GM12874 (cell line): ENCODE results near the gene PRPF40A.

Experiments
- TF ChIP-seq, protein P1 (sequence below): IDR thresholded peaks from 2 replicates; pipeline ENCODE4 v1.5.1; 2011; ENCODE audit warnings: low read depth, mild to moderate bottlenecking, control low read depth, low read length, moderate library complexity; ENCODE audit not compliant: insufficient read depth

The PRPF40A gene

GRCh38 chr2:152657043-152657442 is 60.2 kb downstream of the PRPF40A start:
- TF ChIP-seq, protein P1, sequence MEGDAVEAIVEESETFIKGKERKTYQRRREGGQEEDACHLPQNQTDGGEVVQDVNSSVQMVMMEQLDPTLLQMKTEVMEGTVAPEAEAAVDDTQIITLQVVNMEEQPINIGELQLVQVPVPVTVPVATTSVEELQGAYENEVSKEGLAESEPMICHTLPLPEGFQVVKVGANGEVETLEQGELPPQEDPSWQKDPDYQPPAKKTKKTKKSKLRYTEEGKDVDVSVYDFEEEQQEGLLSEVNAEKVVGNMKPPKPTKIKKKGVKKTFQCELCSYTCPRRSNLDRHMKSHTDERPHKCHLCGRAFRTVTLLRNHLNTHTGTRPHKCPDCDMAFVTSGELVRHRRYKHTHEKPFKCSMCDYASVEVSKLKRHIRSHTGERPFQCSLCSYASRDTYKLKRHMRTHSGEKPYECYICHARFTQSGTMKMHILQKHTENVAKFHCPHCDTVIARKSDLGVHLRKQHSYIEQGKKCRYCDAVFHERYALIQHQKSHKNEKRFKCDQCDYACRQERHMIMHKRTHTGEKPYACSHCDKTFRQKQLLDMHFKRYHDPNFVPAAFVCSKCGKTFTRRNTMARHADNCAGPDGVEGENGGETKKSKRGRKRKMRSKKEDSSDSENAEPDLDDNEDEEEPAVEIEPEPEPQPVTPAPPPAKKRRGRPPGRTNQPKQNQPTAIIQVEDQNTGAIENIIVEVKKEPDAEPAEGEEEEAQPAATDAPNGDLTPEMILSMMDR, result no peak

DNA sequence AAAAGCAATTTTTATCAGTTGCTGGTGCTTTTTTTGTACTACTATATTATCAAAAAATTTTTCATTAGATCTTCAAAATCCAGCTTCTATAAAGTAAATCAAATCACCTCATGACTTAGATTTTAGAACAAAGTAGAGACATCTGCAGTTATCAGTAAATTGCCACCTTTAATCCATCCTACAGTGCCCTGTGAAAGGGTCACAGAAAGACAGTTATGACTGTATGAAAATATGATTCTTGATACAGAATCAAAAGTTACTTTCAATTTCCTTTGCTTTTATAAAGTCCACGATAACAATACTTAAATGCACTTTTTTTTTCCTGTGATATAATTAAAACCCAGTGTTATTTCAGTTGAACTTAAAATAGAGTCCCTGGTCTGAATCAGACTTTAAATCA is 61.4 kb downstream of the PRPF40A start:
- TF ChIP-seq, protein P1, result no peak

DNA sequence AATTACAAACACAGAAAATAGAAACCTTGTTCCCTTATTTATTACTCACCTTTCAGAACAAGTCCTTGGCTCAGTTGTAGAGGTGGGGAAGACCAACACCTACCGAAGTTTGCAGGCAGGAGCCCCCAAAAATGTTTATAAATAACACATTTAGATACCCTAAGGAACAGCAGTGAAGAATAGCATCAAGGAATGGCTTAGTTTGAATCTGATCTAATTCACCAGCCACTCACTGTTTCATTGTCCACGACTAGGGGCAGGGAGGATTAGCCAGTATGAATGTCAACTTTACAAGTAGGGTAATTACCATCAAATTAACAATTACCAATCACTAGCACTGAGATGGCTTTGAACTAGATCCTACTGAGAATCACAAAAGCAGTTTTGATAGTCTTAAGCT is 65.4 kb downstream of the PRPF40A start:
- TF ChIP-seq, protein P1, result no peak

DNA sequence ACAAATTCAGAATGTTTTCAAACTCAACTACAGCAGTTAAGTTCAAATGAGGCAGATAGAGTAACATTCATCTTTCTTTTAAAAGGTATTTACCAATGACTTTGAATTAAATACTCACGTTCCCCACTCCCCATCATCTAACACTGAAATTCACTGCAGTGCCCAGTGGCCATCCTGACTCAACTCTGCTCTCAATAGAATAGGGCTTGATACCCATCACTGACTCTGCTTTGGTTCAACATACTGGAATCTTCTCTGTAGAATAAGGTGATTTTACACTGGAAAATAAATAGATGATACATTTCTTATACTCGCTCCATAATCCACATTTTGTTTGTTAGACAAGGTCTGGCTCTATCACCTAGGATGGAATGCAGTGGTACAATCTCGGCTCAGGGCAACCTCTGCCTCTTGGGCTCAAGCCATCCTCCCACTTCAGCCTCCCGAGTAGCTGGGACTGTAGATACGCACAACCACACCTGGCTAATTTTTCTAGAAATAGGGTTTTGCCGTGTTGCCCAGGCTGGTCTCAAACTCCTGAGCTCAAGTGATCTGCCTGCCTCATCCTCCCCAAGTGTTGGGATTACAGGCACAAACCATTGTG is 66.4 kb downstream of the PRPF40A start:
- TF ChIP-seq, protein P1, result no peak

DNA sequence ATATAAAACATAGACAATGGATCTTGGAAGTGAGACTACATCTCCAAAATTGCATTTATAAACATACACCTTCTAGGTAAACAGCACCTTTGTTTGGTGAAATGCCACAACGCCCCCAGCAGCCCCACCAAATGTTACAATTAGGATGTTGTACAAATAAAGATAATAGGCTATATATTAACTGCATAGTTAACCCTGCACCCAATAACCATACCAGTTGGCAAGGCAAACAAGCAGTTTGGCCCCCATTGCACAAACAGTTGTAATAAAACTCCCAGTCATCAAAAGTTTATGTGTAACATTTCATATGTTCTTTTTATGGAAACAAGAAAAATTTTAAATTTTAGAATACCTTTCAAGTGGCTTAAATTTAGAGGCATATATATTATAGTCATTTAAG is 67.3 kb downstream of the PRPF40A start:
- TF ChIP-seq, protein P1, result no peak

DNA sequence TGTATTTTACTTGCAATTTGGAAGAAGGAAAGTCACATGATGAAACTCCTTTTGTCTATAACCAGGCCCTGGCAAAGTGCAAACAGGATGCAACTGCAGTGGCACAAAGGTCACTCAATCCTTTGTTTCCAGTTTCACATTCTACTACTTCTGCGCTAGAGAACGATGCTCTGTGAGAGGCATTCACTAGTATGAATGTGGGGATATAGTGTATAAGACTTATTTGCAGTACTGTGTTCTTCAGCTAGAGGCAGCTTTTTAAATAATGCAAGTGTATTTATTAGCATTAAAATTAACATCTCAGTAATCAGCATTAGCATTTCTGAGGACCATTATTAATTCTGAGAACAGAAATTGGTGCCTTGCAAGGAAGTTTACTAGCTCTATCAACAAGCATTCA is 68.9 kb downstream of the PRPF40A start:
- TF ChIP-seq, protein P1, result no peak

DNA sequence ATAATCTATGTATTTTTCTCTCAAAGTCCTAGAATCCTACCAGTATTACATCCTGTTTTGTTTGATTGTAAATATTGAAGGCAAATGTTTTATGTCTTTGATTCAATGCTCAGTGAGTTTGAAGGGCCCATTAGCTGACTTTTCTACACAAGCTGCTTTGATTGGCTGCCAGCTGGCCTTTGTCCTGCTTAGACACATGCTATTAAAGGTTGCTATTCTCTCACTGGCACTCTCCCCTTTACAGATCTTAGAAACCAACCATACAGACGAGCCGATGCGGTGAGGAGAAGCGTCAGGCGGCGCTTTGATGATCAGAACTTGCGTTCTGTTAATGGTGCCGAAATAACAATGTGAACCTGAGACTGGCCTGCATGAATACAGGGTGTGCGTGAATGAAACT is 69.7 kb downstream of the PRPF40A start:
- TF ChIP-seq, protein P1, result no peak
